SH-SY5Y (cell line): ENCODE results near the gene GPSM1.

Source experiments
- GATA2 ChIP-seq: IDR thresholded peaks from 2 replicates; pipeline ENCODE4 v1.6.1; 2011; ENCODE audit warnings: mild to moderate bottlenecking, low read depth, low read length
- GATA3 ChIP-seq: IDR thresholded peaks from 2 replicates; pipeline ENCODE4 v1.6.1; 2011; ENCODE audit warnings: low read depth, mild to moderate bottlenecking, low read length, moderate library complexity

- TF ChIP-seq GATA2 (no peak), GATA3 (no peak)
Measured at GRCh38 chr9:136346157-136346481, 18.8 kb downstream of the GPSM1 start.
